Thyroid gland (tissue), 4 donors: ENCODE measurements around the gene PREP.

ENCODE experiments used
- CTCF ChIP-seq, 6 experiments: fragments of 200-600 bp in 3 of 6; fragments of 450-650 bp in 3 of 6; sonication (generic) in 3 of 6; IDR thresholded peaks; one replicate each; pipeline ENCODE4 v1.5.1; 2016 to 2019; ENCODE audit warnings: antibody characterized with exemption in 6 of 6, mild to moderate bottlenecking in 2 of 6, inconsistent platforms in 1 of 6, moderate library complexity in 1 of 6
- POLR2A ChIP-seq, 2 donors: fragments of 450-650 bp; IDR thresholded peaks; one replicate each; pipeline ENCODE4 v1.6.1; 2017; ENCODE audit warnings: antibody characterized with exemption in 2 of 2, mild to moderate bottlenecking in 2 of 2, moderate library complexity in 1 of 2

GRCh38 chr6:105302617-105303128 is 100.2 kb downstream of the PREP start:
- TF ChIP-seq CTCF (IDR thresholded peaks at IDR 0.05): no peak
- no peak for TF ChIP-seq POLR2A (IDR thresholded peaks at IDR 0.05)
